ENCODE measurements around the gene EPHA2.

DNA sequence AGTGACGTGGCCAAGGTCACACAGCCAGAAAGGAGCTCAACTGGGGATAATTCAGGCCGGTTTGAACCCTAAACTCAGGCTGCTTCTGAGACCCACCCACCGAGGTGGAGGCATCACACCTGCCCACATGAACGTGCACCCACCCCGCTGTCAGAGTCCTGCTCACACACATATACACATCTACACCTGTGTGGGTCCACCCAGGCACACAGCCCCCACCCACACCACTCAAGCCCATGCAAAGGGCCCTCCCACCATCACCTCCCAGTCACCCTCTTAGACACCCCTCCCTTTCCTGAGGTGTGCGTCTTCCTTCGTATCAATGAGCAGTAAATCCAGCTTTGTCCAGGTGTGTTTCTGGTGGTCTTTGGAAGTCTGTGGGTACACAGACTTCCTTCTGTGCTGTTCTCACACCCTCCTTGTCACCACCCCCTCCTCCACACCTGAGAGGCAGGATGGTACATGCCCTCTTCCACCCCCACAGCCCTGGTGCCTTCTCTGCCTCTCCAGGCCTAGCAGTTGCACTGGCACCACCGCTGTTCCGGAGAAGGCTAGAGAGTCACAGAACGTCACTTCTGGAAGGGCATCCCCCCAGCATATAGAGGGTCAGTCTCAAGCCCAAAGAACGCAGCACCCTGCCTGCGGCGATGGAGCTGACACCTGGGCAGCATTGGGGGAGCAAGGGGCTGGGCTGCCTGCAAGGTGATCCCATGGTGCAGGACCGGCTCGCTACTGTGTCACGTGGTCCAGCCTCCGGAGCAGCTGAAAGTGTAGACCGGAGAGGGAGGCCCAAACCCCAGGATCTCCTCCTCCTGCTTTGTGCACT lies 63.6 kb downstream of the EPHA2 start:
- TF ChIP-seq, protein P1, sequence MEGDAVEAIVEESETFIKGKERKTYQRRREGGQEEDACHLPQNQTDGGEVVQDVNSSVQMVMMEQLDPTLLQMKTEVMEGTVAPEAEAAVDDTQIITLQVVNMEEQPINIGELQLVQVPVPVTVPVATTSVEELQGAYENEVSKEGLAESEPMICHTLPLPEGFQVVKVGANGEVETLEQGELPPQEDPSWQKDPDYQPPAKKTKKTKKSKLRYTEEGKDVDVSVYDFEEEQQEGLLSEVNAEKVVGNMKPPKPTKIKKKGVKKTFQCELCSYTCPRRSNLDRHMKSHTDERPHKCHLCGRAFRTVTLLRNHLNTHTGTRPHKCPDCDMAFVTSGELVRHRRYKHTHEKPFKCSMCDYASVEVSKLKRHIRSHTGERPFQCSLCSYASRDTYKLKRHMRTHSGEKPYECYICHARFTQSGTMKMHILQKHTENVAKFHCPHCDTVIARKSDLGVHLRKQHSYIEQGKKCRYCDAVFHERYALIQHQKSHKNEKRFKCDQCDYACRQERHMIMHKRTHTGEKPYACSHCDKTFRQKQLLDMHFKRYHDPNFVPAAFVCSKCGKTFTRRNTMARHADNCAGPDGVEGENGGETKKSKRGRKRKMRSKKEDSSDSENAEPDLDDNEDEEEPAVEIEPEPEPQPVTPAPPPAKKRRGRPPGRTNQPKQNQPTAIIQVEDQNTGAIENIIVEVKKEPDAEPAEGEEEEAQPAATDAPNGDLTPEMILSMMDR (conservative IDR thresholded peaks at IDR 0.05 in 1 of 2, IDR thresholded peaks at IDR 0.05 in 1 of 2; ENCODE audit: low read depth in 1 of 2, low read length in 2 of 2) = no peak
- no peak for TF ChIP-seq EZH2 (IDR thresholded peaks at IDR 0.05; ENCODE audit: low read length, missing control alignments)

Measured in fibroblast of lung (primary cell).